IMR-90 (cell line): ENCODE results near the gene SLC25A28. TPM values are rescaled to one million over a fixed set of nuclear protein-coding genes. Genes with fewer than 3 reads are reported as not detected.
A peak's percentile ranks its signal among the peaks of the same experiment; 100 is the strongest.

Experiments used
- ATAC-seq: fragments of 200-7000 bp; cut with Tn5 transposase; 2 replicates; pipeline ENCODE4 v1.9.1; 2020; ENCODE audit warnings: low read depth, mild to moderate bottlenecking, moderate library complexity
- BruUV-seq: library from RNA; stranded (reverse); fragments of 400-500 nt; replicated peaks from 2 replicates; lab custom pipeline; 2021; lab: Mats Ljungman, UMichigan
- CTCF ChIA-PET: fragments of 300-600 bp; formaldehyde crosslinking; extraction: SDS; loops from one replicate; lab custom pipeline; 2021; ENCODE audit warnings: antibody characterized with exemption; lab: Yijun Ruan, JAX
- POLR2A ChIA-PET: fragments of 300-600 bp; sonication (Branson Sonifier 250); formaldehyde crosslinking; loops from one replicate; lab custom pipeline; 2022; ENCODE audit warnings: antibody characterized with exemption; ENCODE audit not compliant: unreplicated experiment; lab: Charles Lee
- DNase-seq: peaks from one replicate; pipeline ENCODE4 v3.0.0; 2013
- H2AFZ ChIP-seq: replicated peaks from 2 replicates; pipeline ENCODE3; 2013; ENCODE audit warnings: low read length, mild to moderate bottlenecking; ENCODE audit not compliant: poor library complexity
- H2AK5ac ChIP-seq: 2 replicates; pipeline ENCODE4 v1.6.1; 2013; ENCODE audit warnings: low read depth, low read length, inconsistent platforms
- H2AK9ac ChIP-seq: replicated peaks from 2 replicates; pipeline ENCODE3; 2013; ENCODE audit warnings: mild to moderate bottlenecking, low read depth, low read length, moderate library complexity; ENCODE audit not compliant: poor library complexity
- H2BK120ac ChIP-seq: 2 replicates; pipeline ENCODE4 v1.6.1; 2013; ENCODE audit warnings: low read depth, low read length, inconsistent platforms
- H2BK15ac ChIP-seq: 3 replicates; pipeline ENCODE4 v1.6.1; 2013; ENCODE audit warnings: low read depth, low read length, inconsistent platforms
- H2BK20ac ChIP-seq: 2 replicates; pipeline ENCODE4 v1.6.1; 2013; ENCODE audit warnings: low read depth, mild to moderate bottlenecking, inconsistent platforms, low read length, moderate library complexity
- H2BK5ac ChIP-seq: 2 replicates; pipeline ENCODE4 v1.6.1; 2013; ENCODE audit warnings: mild to moderate bottlenecking, low read depth, low read length, inconsistent platforms; ENCODE audit not compliant: poor library complexity, severe bottlenecking
- H3K14ac ChIP-seq: replicated peaks from 2 replicates; pipeline ENCODE4 v1.6.1; 2013; ENCODE audit warnings: low read depth, low read length, inconsistent platforms
- H3K18ac ChIP-seq: 2 replicates; pipeline ENCODE4 v1.6.1; 2013; ENCODE audit warnings: low read depth, low read length, control low read depth
- H3K23ac ChIP-seq: 2 replicates; pipeline ENCODE4 v1.6.1; 2013; ENCODE audit warnings: low read depth, low read length, inconsistent platforms
- H3K27ac ChIP-seq: 2 replicates; pipeline ENCODE4 v1.5.1; 2013; ENCODE audit warnings: mild to moderate bottlenecking, control low read depth, low read length; ENCODE audit not compliant: insufficient read depth
- H3K27me3 ChIP-seq: 2 replicates; pipeline ENCODE4 v1.6.1; 2013; ENCODE audit warnings: low read length; ENCODE audit not compliant: control insufficient read depth, insufficient read depth
- H3K36me3 ChIP-seq: 2 replicates; pipeline ENCODE4 v1.6.1; 2013; ENCODE audit warnings: low read length, mixed read lengths; ENCODE audit not compliant: control insufficient read depth, insufficient read depth
- H3K4ac ChIP-seq: 2 replicates; pipeline ENCODE4 v1.6.1; 2013; ENCODE audit warnings: low read depth, low read length, inconsistent platforms
- H3K4me1 ChIP-seq: 2 replicates; pipeline ENCODE4 v1.6.1; 2013; ENCODE audit warnings: low read length, mixed read lengths; ENCODE audit not compliant: control insufficient read depth, insufficient read depth
- H3K4me2 ChIP-seq: 2 replicates; pipeline ENCODE4 v1.6.1; 2013; ENCODE audit warnings: low read depth, mild to moderate bottlenecking, control low read depth, low read length, moderate library complexity
- H3K4me3 ChIP-seq: 2 replicates; pipeline ENCODE4 v1.5.1; 2013; ENCODE audit warnings: low read depth, mild to moderate bottlenecking, control low read depth, low read length, moderate library complexity; ENCODE audit not compliant: insufficient read depth
- H3K56ac ChIP-seq: 2 replicates; pipeline ENCODE4 v1.6.1; 2013; ENCODE audit warnings: low read length, inconsistent platforms; ENCODE audit not compliant: insufficient read depth; ENCODE audit errors: extremely low read depth
- H3K79me1 ChIP-seq, 2 experiments: 2 replicates each; pipeline ENCODE4 v1.6.1; 2013; ENCODE audit warnings: low read length in 2 of 2, inconsistent platforms in 1 of 2, low read depth in 1 of 2
- H3K9ac ChIP-seq: 2 replicates; pipeline ENCODE4 v1.6.1; 2013; ENCODE audit warnings: low read depth, low read length, control low read depth
- H3K9me1 ChIP-seq: 2 replicates; pipeline ENCODE4 v1.6.1; 2013; ENCODE audit warnings: low read length, inconsistent platforms; ENCODE audit not compliant: insufficient read depth
- H3K9me3 ChIP-seq: 2 replicates; pipeline ENCODE4 v1.6.1; 2013; ENCODE audit warnings: low read length; ENCODE audit not compliant: control insufficient read depth, insufficient read depth
- H4K20me1 ChIP-seq: 2 replicates; pipeline ENCODE4 v1.6.1; 2013; ENCODE audit warnings: low read length, inconsistent platforms; ENCODE audit not compliant: insufficient read depth
- H4K5ac ChIP-seq: 2 replicates; pipeline ENCODE4 v1.6.1; 2013; ENCODE audit warnings: mild to moderate bottlenecking, low read depth, low read length, control low read depth
- H4K8ac ChIP-seq, 2 experiments: 2 replicates each; pipeline ENCODE4 v1.6.1; 2013; ENCODE audit warnings: low read depth in 2 of 2, low read length in 2 of 2, control low read depth in 1 of 2, inconsistent platforms in 1 of 2
- H4K91ac ChIP-seq: 2 replicates; pipeline ENCODE4 v1.6.1; 2013; ENCODE audit warnings: low read depth, low read length, inconsistent platforms; ENCODE audit not compliant: insufficient read depth
- FOS ChIP-seq: fragments of 150-350 bp; IDR thresholded peaks from 2 replicates; pipeline ENCODE4 v1.6.1; 2016; ENCODE audit warnings: low read depth, low read length
- MXI1 ChIP-seq: IDR thresholded peaks from 2 replicates; pipeline ENCODE4 v1.6.1; 2012; ENCODE audit warnings: low read depth, mild to moderate bottlenecking, low read length, moderate library complexity, borderline replicate concordance
- POLR2A ChIP-seq: IDR thresholded peaks from 2 replicates; pipeline ENCODE4 v1.6.1; 2012; ENCODE audit warnings: mild to moderate bottlenecking, low read depth, low read length
- WGBS, 2 experiments: methylation state at CpG; one replicate each; pipeline versions ENCODE4 v1.1.5 to v1.1.7; 2013; ENCODE audit warnings: missing lambda C conversion rate in 2 of 2; ENCODE audit not compliant: insufficient read length in 1 of 2; ENCODE audit errors: extremely low coverage in 2 of 2; 5-methylcytosine and 5-hydroxymethylcytosine counted together
- dilution Hi-C: fragments of 300-500 bp; cut with HindIII; formaldehyde crosslinking; loops from one replicate; pipeline ENCODE4 v1.14.3; 2018; ENCODE audit warnings: low sequenced_read_pairs; ENCODE audit not compliant: unreplicated experiment
- in situ Hi-C: fragments of 300-500 bp; cut with MboI; formaldehyde crosslinking; loops from 3 replicates; pipeline ENCODE4 v1.14.3; 2019; ENCODE audit warnings: low sequenced_read_pairs, inconsistent platforms, mixed read lengths
- intact Hi-C: fragments of 100-400 bp; cut with micrococcal nuclease; formaldehyde crosslinking; loops from 2 replicates; pipeline ENCODE4 v1.10.0; 2022
- polyA plus RNA-seq, 3 experiments: library from polyadenylated mRNA; depleted of rRNA; stranded (reverse); fragments of >200 nt; gene quantifications; 2 replicates each; pipeline ENCODE4 v1.2.3, GENCODE V29; 2012; ENCODE audit warnings: low replicate concordance in 1 of 3
- total RNA-seq: library from RNA; depleted of rRNA; stranded (reverse); fragments of >200 nt; gene quantifications from 2 replicates; pipeline ENCODE4 v1.2.3, GENCODE V29; 2012

The SLC25A28 gene
- total and polyA plus RNA-seq, 2 of the 4 experiments (the other 2 are of a cell fraction): 13.1 to 29.8 TPM

DNA sequence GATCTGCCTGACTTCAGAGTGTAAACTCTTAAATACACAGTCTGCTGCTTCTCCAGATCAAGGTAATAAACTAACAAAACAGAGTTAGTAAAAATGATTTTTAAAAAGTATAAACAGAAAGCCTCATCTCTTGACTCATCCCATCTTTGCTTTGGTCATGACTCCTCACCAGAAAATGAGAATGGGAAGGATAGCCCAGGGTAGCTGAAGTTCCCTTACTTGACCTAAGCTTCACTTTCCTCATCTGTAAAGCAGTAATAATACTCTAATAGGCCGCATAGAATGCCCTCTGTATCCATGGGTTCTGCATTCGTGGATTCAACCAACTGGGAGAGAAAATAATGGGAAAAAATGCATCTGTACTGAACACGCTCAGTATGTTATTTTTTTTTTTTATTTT, 11.3 kb upstream of the SLC25A28 start:
- no peaks in the 10 kb centered on the region for H3K36me3 ChIP-seq
- no peak overlapping the region for H3K4ac ChIP-seq
- ChIA-PET CTCF (interaction anchor here (1.5 kb wide), 1 partner anchor 80 kb away, joined by 10 read pairs; no protein-coding TSS in a partner anchor), POLR2A (no interaction called here)
- no peak overlapping the region for H3K56ac ChIP-seq
- H3K9me1 ChIP-seq: no peaks in the 10 kb centered on the region
- H4K91ac ChIP-seq: no peak overlapping the region
- H3K79me1 ChIP-seq: no peaks in the 10 kb centered on the region
- H3K4me3 ChIP-seq: no peak overlapping the region
- no peak overlapping the region for H3K9ac ChIP-seq
- H3K27ac ChIP-seq: no peak overlapping the region
- H2BK120ac ChIP-seq: no peak overlapping the region
- H2AK9ac ChIP-seq: no peak overlapping the region
- in situ Hi-C loops (no loop called here), intact Hi-C loops (loop anchor here (1.0 to 10.0 kb wide), 2 partner anchors 28 to 213 kb away; partner anchors contain the start of gene ENTPD7), dilution Hi-C loops (no loop called here)
- no peak overlapping the region for H4K5ac ChIP-seq
- H2BK15ac ChIP-seq: no peak overlapping the region
- no peaks in the 10 kb centered on the region for H3K27me3 ChIP-seq
- 0 out of 2 replicates have a peak overlapping the region, but pooled peaks have one; percentile 10 for H3K4me2 ChIP-seq
- BruUV-seq: no TSS peak
- TF ChIP-seq POLR2A: no peak
- no peak for TF ChIP-seq MXI1
- peak; percentile 46; the same call in 1 of the 2 replicates for TF ChIP-seq FOS
- no peak overlapping the region for H3K18ac ChIP-seq
- H4K8ac ChIP-seq: no peak overlapping the region
- peak overlapping the region; percentile 42 for H2BK5ac ChIP-seq
- H4K20me1 ChIP-seq: no peaks in the 10 kb centered on the region
- H2BK20ac ChIP-seq: no peak overlapping the region; the same call in 1 of the 2 replicates
- peak; percentile 79 for ATAC-seq
- no peak overlapping the region for H3K23ac ChIP-seq
- no CpG with 5 or more reads among the region's 3 CpGs for WGBS, 2 experiments
- H2AK5ac ChIP-seq: no peak overlapping the region
- peaks cover 1% of the 10 kb centered on the region; the same call in 1 of the 2 replicates for H3K4me1 ChIP-seq
- H3K9me3 ChIP-seq: no peaks in the 10 kb centered on the region
- peak; percentile 78 for DNase-seq
- H3K14ac ChIP-seq: no peak overlapping the region
- H2AFZ ChIP-seq: no peak overlapping the region
